ENCODE data around the gene FRMPD2. TPM values are rescaled to one million over a fixed set of nuclear protein-coding genes. Genes with fewer than 3 reads are reported as not detected.
"Not testable (repeated sequence)": the region's sequence is repeated elsewhere in the genome, so short reads cannot be mapped to it uniquely, and the experiment has no call there.

The FRMPD2 gene
- polyA plus RNA-seq, 1 of the 3 experiments (the other 2 are of a cell fraction), result 0.02 TPM

GRCh38 chr10:48284002-48284546 lies 9.6 kb upstream of the FRMPD2 start:
- H3K27ac ChIP-seq (ENCODE audit: low read depth in 2 of 2, low read length in 1 of 2), result no peak overlapping the region
- ChIA-PET POLR2A (no interaction called here), CTCF (interaction anchor here (1.1 kb wide), 1 partner anchor 8 kb away, joined by 3 read pairs; no protein-coding TSS in a partner anchor)
- WGBS (ENCODE audit: low lambda C conversion rate), result 44% methylated on average over 2 of the region's 2 CpGs
- H3K4me3 ChIP-seq (ENCODE audit: low read depth in 2 of 2, low read length in 1 of 2), result no peak overlapping the region
- H4K20me1 ChIP-seq (ENCODE audit: insufficient read depth), result no peaks in the 10 kb centered on the region
- no peak for TF ChIP-seq RCOR1 (IDR thresholded peaks at IDR 0.05; ENCODE audit: low read length)
- no peak for TF ChIP-seq RFX5 (IDR thresholded peaks at IDR 0.05; ENCODE audit: low read length)
- no peak for TF ChIP-seq REST (IDR thresholded peaks at IDR 0.05; ENCODE audit: low read depth, low read length)
- TF ChIP-seq TCF12 (IDR thresholded peaks at IDR 0.05), result no peak
- TF ChIP-seq PBX3 (IDR thresholded peaks at IDR 0.05), result no peak
- no peak for TF ChIP-seq POLR2AphosphoS5 (IDR thresholded peaks at IDR 0.05; ENCODE audit: low read depth, low read length)
- TF ChIP-seq MAX (IDR thresholded peaks at IDR 0.05; ENCODE audit: low read depth), result no peak
- TF ChIP-seq SMC3 (IDR thresholded peaks at IDR 0.05; ENCODE audit: low read depth, low read length), result no peak
- TF ChIP-seq ELF1 (IDR thresholded peaks at IDR 0.05), result no peak
- TF ChIP-seq RXRA (IDR thresholded peaks at IDR 0.05; ENCODE audit: borderline replicate concordance, low read depth), result no peak
- TF ChIP-seq NRF1 (IDR thresholded peaks at IDR 0.05; ENCODE audit: low read depth, low read length), result no peak
- TF ChIP-seq FOXM1 (IDR thresholded peaks at IDR 0.05; ENCODE audit: low read depth), result no peak
- TF ChIP-seq JUND (IDR thresholded peaks at IDR 0.05), result no peak
- no peak for TF ChIP-seq MEF2A (IDR thresholded peaks at IDR 0.05; ENCODE audit: borderline replicate concordance, low read depth)
- no peak for TF ChIP-seq FOXJ3 (CRISPR knock-in tag; IDR thresholded peaks at IDR 0.05)
- H3K4me2 ChIP-seq, result no peak overlapping the region
- H2AFZ ChIP-seq (ENCODE audit: low read depth), result no peak overlapping the region
- no peak overlapping the region for H3K9ac ChIP-seq
- H3K36me3 ChIP-seq (replicated peaks in 1 of 2; ENCODE audit: control insufficient read depth in 1 of 2, insufficient read depth in 2 of 2, low read length in 1 of 2), result no peaks in the 10 kb centered on the region
- H3K9me2 ChIP-seq, result no peaks in the 10 kb centered on the region
- peaks cover 0 to 16% of the 10 kb centered on the region in 2 experiments; a peak in 1 of 4 replicates for H3K4me1 ChIP-seq (ENCODE audit: control insufficient read depth in 1 of 2, insufficient read depth in 2 of 2, low read depth in 1 of 2, low read length in 1 of 2)
- no peaks in the 10 kb centered on the region for H3K79me2 ChIP-seq (ENCODE audit: insufficient read depth)
- DNase-seq, result no peak
- no peaks in the 10 kb centered on the region; the same call in 1 of the 2 replicates for H3K27me3 ChIP-seq (ENCODE audit: insufficient read depth)
- H3K9me3 ChIP-seq, result no peaks in the 10 kb centered on the region
- no peaks in the 10 kb centered on the region for H3F3A ChIP-seq (replicated peaks; ENCODE audit: insufficient read depth)

- Histone ChIP-seq H3K4me2 (no peak overlapping the region), H3K4me3 (ENCODE audit: low read depth in 2 of 2, low read length in 1 of 2) (no peak overlapping the region)
These were observed 8.3 kb upstream of the FRMPD2 start for GRCh38 chr10:48282829-48283228.

GRCh38 chr10:48281697-48282096 lies 7.2 kb upstream of the FRMPD2 start:
- H3K79me2 ChIP-seq (ENCODE audit: insufficient read depth); DNase-seq; H3F3A ChIP-seq (replicated peaks; ENCODE audit: insufficient read depth); H3K9me2 ChIP-seq; H2AFZ ChIP-seq (ENCODE audit: low read depth); H3K9ac ChIP-seq; H3K36me3 ChIP-seq (replicated peaks in 1 of 2; ENCODE audit: control insufficient read depth in 1 of 2, insufficient read depth in 2 of 2, low read length in 1 of 2); H4K20me1 ChIP-seq (ENCODE audit: insufficient read depth); H3K4me1 ChIP-seq (ENCODE audit: control insufficient read depth in 1 of 2, insufficient read depth in 2 of 2, low read depth in 1 of 2, low read length in 1 of 2); H3K4me2 ChIP-seq; H3K9me3 ChIP-seq; POLR2A ChIA-PET; H3K4me3 ChIP-seq (ENCODE audit: low read depth in 2 of 2, low read length in 1 of 2); H3K27ac ChIP-seq (ENCODE audit: low read depth in 2 of 2, low read length in 1 of 2); H3K27me3 ChIP-seq (ENCODE audit: insufficient read depth); CTCF ChIA-PET: not testable (repeated sequence)
- 7% methylated on average over 4 of the region's 4 CpGs for WGBS (ENCODE audit: low lambda C conversion rate)

More at GRCh38 chr10:48282829-48283228, 8.3 kb upstream of the FRMPD2 start:
- no peaks in the 10 kb centered on the region for H3K79me2 ChIP-seq (ENCODE audit: insufficient read depth)
- POLR2A ChIA-PET, result no interaction called here
- no peaks in the 10 kb centered on the region for H3F3A ChIP-seq (replicated peaks; ENCODE audit: insufficient read depth)
- no peaks in the 10 kb centered on the region for H3K9me2 ChIP-seq
- no peaks in the 10 kb centered on the region for H4K20me1 ChIP-seq (ENCODE audit: insufficient read depth)
- CTCF ChIA-PET, result interaction anchor here (0.7 kb wide), 1 partner anchor 1188 kb away, joined by 3 read pairs; no protein-coding TSS in a partner anchor
- no peaks in the 10 kb centered on the region; the same call in 1 of the 2 replicates for H3K27me3 ChIP-seq (ENCODE audit: insufficient read depth)
- H3K36me3 ChIP-seq (replicated peaks in 1 of 2; ENCODE audit: control insufficient read depth in 1 of 2, insufficient read depth in 2 of 2, low read length in 1 of 2), result no peaks in the 10 kb centered on the region
- H3K9ac ChIP-seq, result no peak overlapping the region
- TF ChIP-seq RCOR1 (IDR thresholded peaks at IDR 0.05; ENCODE audit: low read length), result no peak
- no peak overlapping the region for H2AFZ ChIP-seq (ENCODE audit: low read depth)
- DNase-seq, result no peak
- no peaks in the 10 kb centered on the region for H3K9me3 ChIP-seq
- peaks cover 0 to 7% of the 10 kb centered on the region in 2 experiments; a peak in 1 of 4 replicates for H3K4me1 ChIP-seq (ENCODE audit: control insufficient read depth in 1 of 2, insufficient read depth in 2 of 2, low read depth in 1 of 2, low read length in 1 of 2)
- H3K27ac ChIP-seq (ENCODE audit: low read depth in 2 of 2, low read length in 1 of 2), result no peak overlapping the region
